SK-N-SH treated with all-trans-retinoic acid at 6 μM for 48 hours (cell line): ENCODE data around the gene SIK3.

Experiments
- ATAC-seq: fragments of 200-7000 bp; cut with Tn5 transposase; 3 replicates; pipeline ENCODE4 v1.9.1; 2020; ENCODE audit warnings: mild to moderate bottlenecking, moderate library complexity
- BACH2 ChIP-seq: fragments of 250-450 bp; sonication (Bioruptor Pico); IDR thresholded peaks from 2 replicates; pipeline ENCODE4 v1.9.0; 2021; ENCODE audit warnings: mild to moderate bottlenecking, borderline replicate concordance
- CREB5 ChIP-seq: fragments of 250-450 bp; sonication (Bioruptor Pico); IDR thresholded peaks from 2 replicates; pipeline ENCODE4 v1.5.1; 2020; ENCODE audit warnings: low read depth, mild to moderate bottlenecking, moderate library complexity
- CSDC2 ChIP-seq: fragments of 250-450 bp; sonication (Bioruptor Pico); IDR thresholded peaks from 2 replicates; pipeline ENCODE4 v1.5.0; 2020; ENCODE audit warnings: mild to moderate bottlenecking, moderate library complexity
- CSRNP3 ChIP-seq: fragments of 250-450 bp; sonication (Bioruptor Pico); IDR thresholded peaks from 2 replicates; pipeline ENCODE4 v1.5.1; 2021; ENCODE audit warnings: mild to moderate bottlenecking, moderate library complexity
- ISL1 ChIP-seq: fragments of 250-450 bp; sonication (Bioruptor Pico); IDR thresholded peaks from 2 replicates; pipeline ENCODE4 v2.1.2; 2022; ENCODE audit warnings: mild to moderate bottlenecking, moderate library complexity
- OSR1 ChIP-seq: fragments of 250-450 bp; sonication (Bioruptor Pico); IDR thresholded peaks from 2 replicates; pipeline ENCODE4 v1.8.0; 2022; ENCODE audit warnings: moderate library complexity, mild to moderate bottlenecking, inconsistent platforms
- PATZ1 ChIP-seq: fragments of 250-450 bp; sonication (Bioruptor Pico); IDR thresholded peaks from 2 replicates; pipeline ENCODE4 v1.8.0; 2020; ENCODE audit warnings: mild to moderate bottlenecking, moderate library complexity, borderline replicate concordance
- POU6F1 ChIP-seq: fragments of 250-450 bp; sonication (Bioruptor Pico); IDR thresholded peaks from 2 replicates; pipeline ENCODE4 v1.8.0; 2021; ENCODE audit warnings: low read depth, mild to moderate bottlenecking, moderate library complexity, borderline replicate concordance
- PPARA ChIP-seq: fragments of 250-450 bp; sonication (Bioruptor Pico); IDR thresholded peaks from 2 replicates; pipeline ENCODE4 v1.5.0; 2020; ENCODE audit warnings: mild to moderate bottlenecking, borderline replicate concordance
- RARB ChIP-seq: fragments of 250-450 bp; sonication (Bioruptor Pico); IDR thresholded peaks from 2 replicates; pipeline ENCODE4 v1.8.0; 2021; ENCODE audit warnings: mild to moderate bottlenecking, moderate library complexity
- SNAI2 ChIP-seq: fragments of 250-450 bp; sonication (Bioruptor Pico); IDR thresholded peaks from 2 replicates; pipeline ENCODE4 v1.5.0; 2020; ENCODE audit warnings: mild to moderate bottlenecking, moderate library complexity
- TCF4 ChIP-seq: fragments of 250-450 bp; sonication (Bioruptor Pico); IDR thresholded peaks from 2 replicates; pipeline ENCODE4 v1.8.0; 2021; ENCODE audit warnings: mild to moderate bottlenecking, moderate library complexity, borderline replicate concordance
- TOX ChIP-seq: fragments of 250-450 bp; sonication (Bioruptor Pico); IDR thresholded peaks from 2 replicates; pipeline ENCODE4 v1.8.0; 2021; ENCODE audit warnings: mild to moderate bottlenecking, moderate library complexity, borderline replicate concordance
- TSHZ2 ChIP-seq: fragments of 250-450 bp; sonication (Bioruptor Pico); IDR thresholded peaks from 2 replicates; pipeline ENCODE4 v1.5.0; 2020; ENCODE audit warnings: mild to moderate bottlenecking, moderate library complexity
- ZC3H10 ChIP-seq: fragments of 250-450 bp; sonication (Bioruptor Pico); IDR thresholded peaks from 2 replicates; pipeline ENCODE4 v1.5.1; 2021; ENCODE audit warnings: mild to moderate bottlenecking, moderate library complexity
- ZFP3 ChIP-seq: fragments of 250-450 bp; sonication (Bioruptor Pico); IDR thresholded peaks from 2 replicates; pipeline ENCODE4 v1.5.0; 2020; ENCODE audit warnings: mild to moderate bottlenecking, moderate library complexity
- ZFP30 ChIP-seq: fragments of 450-650 bp; formaldehyde crosslinking; IDR thresholded peaks from 2 replicates; pipeline ENCODE4 v1.5.0; 2022; ENCODE audit warnings: mild to moderate bottlenecking, moderate library complexity
- ZNF8 ChIP-seq: fragments of 450-650 bp; formaldehyde crosslinking; IDR thresholded peaks from 2 replicates; pipeline ENCODE4 v1.5.0; 2020; ENCODE audit warnings: mild to moderate bottlenecking, moderate library complexity

Gene SIK3

GRCh38 chr11:116821050-116821918 lies 276.9 kb downstream of the SIK3 start:
- no peak; the same call in 2 of the 3 replicates for ATAC-seq
- TF ChIP-seq TCF4 (no peak), PPARA (no peak), ZFP30 (no peak), TOX (no peak), SNAI2 (no peak), CREB5 (CRISPR knock-in tag) (no peak), CSRNP3 (CRISPR knock-in tag) (no peak), TSHZ2 (CRISPR knock-in tag) (no peak), OSR1 (CRISPR knock-in tag) (no peak), ZC3H10 (CRISPR knock-in tag) (no peak), ISL1 (CRISPR knock-in tag) (no peak), ZFP3 (CRISPR knock-in tag) (no peak), PATZ1 (CRISPR knock-in tag) (no peak), BACH2 (no peak), CSDC2 (CRISPR knock-in tag) (no peak), ZNF8 (no peak)

GRCh38 chr11:116819049-116819448 lies 279.2 kb downstream of the SIK3 start:
- no peak for TF ChIP-seq PPARA
- no peak for TF ChIP-seq RARB
- TF ChIP-seq ZFP3 (CRISPR knock-in tag): no peak
- TF ChIP-seq CREB5 (CRISPR knock-in tag): no peak
- TF ChIP-seq OSR1 (CRISPR knock-in tag): no peak
- no peak for TF ChIP-seq ZC3H10 (CRISPR knock-in tag)
- no peak for TF ChIP-seq TSHZ2 (CRISPR knock-in tag)
- TF ChIP-seq POU6F1 (CRISPR knock-in tag): no peak
- no peak for TF ChIP-seq BACH2
- no peak for ATAC-seq
